Vagina (tissue), 2 donors: ENCODE results near the gene SMAD6. TPM values are rescaled to one million over a fixed set of nuclear protein-coding genes. Genes with fewer than 3 reads are reported as not detected.

Experiments used
- DNase-seq, 2 donors: peaks; one replicate each; pipeline ENCODE4 v3.0.0-alpha.2; 2017; ENCODE audit errors: extremely low spot score in 2 of 2
- H3K27ac ChIP-seq: fragments of 200-600 bp; sonication (generic); one replicate; pipeline ENCODE4 v1.5.1; 2019
- H3K27me3 ChIP-seq: fragments of 200-600 bp; sonication (generic); one replicate; pipeline ENCODE4 v1.5.1; 2019
- H3K36me3 ChIP-seq, 2 donors: fragments of 200-600 bp; sonication (generic); one replicate each; pipeline ENCODE4 v1.5.1; 2017 to 2019
- H3K4me1 ChIP-seq: fragments of 200-600 bp; sonication (generic); one replicate; pipeline ENCODE4 v1.5.1; 2019
- H3K4me3 ChIP-seq, 2 donors: fragments of 200-600 bp; sonication (generic); 1 replicate in 1 of 2; 2 replicates in 1 of 2; pipeline ENCODE4 v1.5.1; 2016 to 2019
- H3K9me3 ChIP-seq: fragments of 200-600 bp; sonication (generic); one replicate; pipeline ENCODE4 v1.5.1; 2019
- CTCF ChIP-seq, 3 experiments: fragments of 450-650 bp in 2 of 3; fragments of 200-600 bp in 1 of 3; sonication (generic) in 1 of 3; IDR thresholded peaks; one replicate each; pipeline ENCODE4 v1.5.1; 2017 to 2019; ENCODE audit warnings: antibody characterized with exemption in 3 of 3, mild to moderate bottlenecking in 2 of 3, moderate library complexity in 2 of 3
- POLR2A ChIP-seq, 2 donors: fragments of 450-650 bp; IDR thresholded peaks; one replicate each; pipeline ENCODE4 v1.6.1; 2017; ENCODE audit warnings: antibody characterized with exemption in 2 of 2, mild to moderate bottlenecking in 2 of 2, moderate library complexity in 2 of 2
- POLR2AphosphoS5 ChIP-seq, 2 donors: sonication (generic); formaldehyde crosslinking; IDR thresholded peaks; one replicate each; pipeline ENCODE4 v1.9.0; 2017; ENCODE audit warnings: antibody characterized with exemption in 2 of 2, mild to moderate bottlenecking in 2 of 2, low read depth in 1 of 2; ENCODE audit not compliant: insufficient read depth in 1 of 2
- intact Hi-C: fragments of 100-400 bp; cut with DNase I; formaldehyde crosslinking; loops from one replicate; pipeline ENCODE4 v1.15.1; 2023
- total RNA-seq: library from RNA; depleted of rRNA; stranded (reverse); fragments of >200 nt; gene quantifications from one replicate; pipeline ENCODE4 v1.2.3, GENCODE V29; 2016

Gene SMAD6
- total RNA-seq, 1 donor from 2014 or later, result 28.5 TPM

- Histone ChIP-seq H3K4me3 (no peak overlapping the region), H3K36me3 (no peaks in the 10 kb centered on the region), H3K9me3 (no peaks in the 10 kb centered on the region), H3K27me3 (no peaks in the 10 kb centered on the region), H3K4me1 (no peaks in the 10 kb centered on the region), H3K27ac (no peak overlapping the region)
- intact Hi-C loops, result no loop called here
- DNase-seq, result no peak
- TF ChIP-seq POLR2AphosphoS5 (IDR thresholded peaks at IDR 0.05; ENCODE audit: insufficient read depth in 1 of 2, low read depth in 1 of 2) (no peak), POLR2A (IDR thresholded peaks at IDR 0.05) (no peak), CTCF (IDR thresholded peaks at IDR 0.05) (no peak)
Observed at GRCh38 chr15:66670175-66670574, 31.9 kb upstream of the SMAD6 start.

- no peak for DNase-seq
Observed at GRCh38 chr15:66670762-66671580, 31.1 kb upstream of the SMAD6 start.

GRCh38 chr15:66672867-66673266 lies 29.2 kb upstream of the SMAD6 start:
- TF ChIP-seq POLR2A (IDR thresholded peaks at IDR 0.05), result no peak
- TF ChIP-seq CTCF (IDR thresholded peaks at IDR 0.05), result no peak
- TF ChIP-seq POLR2AphosphoS5 (IDR thresholded peaks at IDR 0.05; ENCODE audit: insufficient read depth in 1 of 2, low read depth in 1 of 2), result no peak
- no peak overlapping the region for H3K27ac ChIP-seq
- no peaks in the 10 kb centered on the region for H3K4me1 ChIP-seq
- H3K36me3 ChIP-seq, result no peaks in the 10 kb centered on the region
- intact Hi-C loops, result no loop called here
- no peak for DNase-seq
- no peaks in the 10 kb centered on the region for H3K27me3 ChIP-seq
- no peak overlapping the region for H3K4me3 ChIP-seq
- H3K9me3 ChIP-seq, result no peaks in the 10 kb centered on the region

More at GRCh38 chr15:66670762-66671580, 31.1 kb upstream of the SMAD6 start:
- no peaks in the 10 kb centered on the region for H3K27me3 ChIP-seq
- H3K4me3 ChIP-seq, result no peak overlapping the region
- no peak overlapping the region for H3K27ac ChIP-seq
- no peaks in the 10 kb centered on the region for H3K4me1 ChIP-seq
- H3K36me3 ChIP-seq, result no peaks in the 10 kb centered on the region
- H3K9me3 ChIP-seq, result no peaks in the 10 kb centered on the region
- TF ChIP-seq POLR2AphosphoS5 (IDR thresholded peaks at IDR 0.05; ENCODE audit: insufficient read depth in 1 of 2, low read depth in 1 of 2) (no peak), CTCF (IDR thresholded peaks at IDR 0.05) (no peak), POLR2A (IDR thresholded peaks at IDR 0.05) (no peak)
- intact Hi-C loops, result no loop called here

GRCh38 chr15:66673410-66674322 lies 28.4 kb upstream of the SMAD6 start:
- no peak for DNase-seq
- no peaks in the 10 kb centered on the region for H3K27me3 ChIP-seq
- TF ChIP-seq CTCF (IDR thresholded peaks at IDR 0.05) (no peak), POLR2AphosphoS5 (IDR thresholded peaks at IDR 0.05; ENCODE audit: insufficient read depth in 1 of 2, low read depth in 1 of 2) (no peak), POLR2A (IDR thresholded peaks at IDR 0.05) (no peak)
- H3K4me1 ChIP-seq, result no peaks in the 10 kb centered on the region
- H3K9me3 ChIP-seq, result no peaks in the 10 kb centered on the region
- no peak overlapping the region for H3K4me3 ChIP-seq
- no peaks in the 10 kb centered on the region for H3K36me3 ChIP-seq
- intact Hi-C loops, result no loop called here
- no peak overlapping the region for H3K27ac ChIP-seq
